ENCODE measurements around the gene SUCO.

- no peak for TF ChIP-seq EZH2phosphoT487 (IDR thresholded peaks at IDR 0.05; ENCODE audit: borderline replicate concordance, low read depth)
- TF ChIP-seq CTCF (IDR thresholded peaks at IDR 0.05), result no peak
- no peak for TF ChIP-seq EP300 (IDR thresholded peaks at IDR 0.05; ENCODE audit: borderline replicate concordance in 1 of 2, low read depth in 1 of 2, low read length in 1 of 2)
- no peak for TF ChIP-seq MAX (IDR thresholded peaks at IDR 0.05; ENCODE audit: low read depth)
Observed at GRCh38 chr1:172515927-172516326, 17.0 kb upstream of the SUCO start.

All from SK-N-SH (cell line).